ENCODE data around the gene ARPC5L.
"Not testable (repeated sequence)": the region's sequence is repeated elsewhere in the genome, so short reads cannot be mapped to it uniquely, and the experiment has no call there.

Gene ARPC5L

DNA sequence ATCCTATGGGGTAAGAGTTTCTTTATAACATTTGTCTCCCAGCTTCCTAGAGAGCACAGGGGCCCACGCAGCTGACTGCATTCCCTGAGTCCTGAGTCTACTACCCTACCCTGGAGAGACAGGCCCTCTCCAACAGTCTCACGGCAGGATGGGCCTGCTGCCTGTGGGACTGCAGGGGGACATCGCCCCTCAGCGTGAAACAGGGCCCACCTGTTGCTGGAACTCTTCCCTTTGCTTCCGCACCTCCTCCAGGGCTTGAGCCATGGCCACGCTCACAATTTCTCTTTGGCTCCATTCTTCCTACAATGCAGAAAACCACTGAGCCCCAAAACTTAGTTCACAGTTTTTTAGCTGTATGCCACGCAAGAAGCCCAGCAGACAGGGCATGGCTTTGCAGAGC is 28.2 kb downstream of the ARPC5L start:
- peaks cover 7% of the 10 kb centered on the region for H3K27me3 Mint-ChIP-seq
- no peaks in the 10 kb centered on the region for H3K9me3 Mint-ChIP-seq
- H3K4me3 Mint-ChIP-seq: no peak overlapping the region
- peaks cover 9% of the 10 kb centered on the region for H3K4me1 Mint-ChIP-seq
- peaks cover 45% of the 10 kb centered on the region for H3K36me3 Mint-ChIP-seq
- no peak overlapping the region for H3K27ac Mint-ChIP-seq

DNA sequence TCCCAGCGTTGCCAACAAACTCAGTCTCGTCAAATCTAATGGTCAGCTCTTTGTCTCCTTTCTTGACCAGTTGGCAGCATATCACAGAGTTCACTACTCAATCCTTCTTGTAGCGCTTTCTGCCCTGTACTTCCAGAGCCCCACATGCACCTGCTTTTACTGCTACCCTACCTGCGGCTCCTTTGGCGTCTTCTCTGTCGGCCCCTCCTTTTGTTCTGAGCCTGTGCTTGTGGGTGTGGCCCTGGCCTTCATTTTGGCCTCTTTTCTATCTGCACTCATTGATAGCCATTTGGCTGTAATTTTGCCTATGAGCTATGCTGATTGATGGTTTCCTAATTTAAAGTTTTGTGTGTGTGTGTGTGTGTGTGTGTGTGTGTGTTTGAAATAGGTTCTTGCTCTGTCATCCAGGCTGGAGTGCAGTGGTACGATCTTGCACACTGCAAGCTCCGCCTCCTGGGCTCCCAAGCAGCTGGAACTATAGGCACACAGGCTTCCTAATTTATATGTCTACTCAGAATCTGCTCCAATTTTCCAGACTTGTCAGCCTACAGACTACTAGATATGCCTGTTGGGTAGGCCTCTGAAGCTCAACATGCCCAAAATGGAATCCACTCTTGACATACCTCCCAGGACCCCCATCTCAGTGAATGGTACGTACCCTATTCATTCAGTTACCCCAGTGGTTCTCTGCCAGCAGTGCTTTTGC is 32.3 kb downstream of the ARPC5L start:
- Mint-ChIP-seq H3K27ac (no peak overlapping the region), H3K36me3 (peaks cover 29% of the 10 kb centered on the region)

DNA sequence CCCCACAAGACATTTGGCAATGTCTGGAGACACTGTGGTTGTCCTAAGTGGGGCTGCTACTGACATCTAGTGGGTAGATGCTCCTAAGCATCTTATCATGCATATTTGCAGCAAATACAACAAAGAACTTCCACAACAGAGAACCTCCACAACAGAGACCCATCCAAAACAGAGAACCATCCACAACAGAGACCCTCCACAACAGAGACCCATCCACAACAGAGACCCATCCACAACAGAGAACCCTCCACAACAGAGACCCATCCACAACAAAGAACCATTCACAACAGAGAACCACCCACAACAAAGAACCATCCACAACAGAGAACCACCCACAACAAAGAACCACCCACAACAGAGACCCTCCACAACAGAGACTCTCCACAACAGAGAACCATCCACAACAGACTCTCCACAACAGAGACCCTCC is 32.8 kb downstream of the ARPC5L start:
- no peak overlapping the region for H3K4me3 Mint-ChIP-seq
- no peaks in the 10 kb centered on the region for H3K9me3 Mint-ChIP-seq
- peaks cover 7% of the 10 kb centered on the region for H3K27me3 Mint-ChIP-seq
- H3K36me3 Mint-ChIP-seq: peaks cover 27% of the 10 kb centered on the region
- peaks cover 18% of the 10 kb centered on the region for H3K4me1 Mint-ChIP-seq
- H3K27ac Mint-ChIP-seq: no peak overlapping the region

More for the DNA sequence above, 32.3 kb downstream of the ARPC5L start:
- Mint-ChIP-seq H3K27me3 (peaks cover 7% of the 10 kb centered on the region), H3K4me3 (peak overlapping the region; percentile 36), H3K9me3 (no peaks in the 10 kb centered on the region), H3K4me1 (peaks cover 18% of the 10 kb centered on the region)

DNA sequence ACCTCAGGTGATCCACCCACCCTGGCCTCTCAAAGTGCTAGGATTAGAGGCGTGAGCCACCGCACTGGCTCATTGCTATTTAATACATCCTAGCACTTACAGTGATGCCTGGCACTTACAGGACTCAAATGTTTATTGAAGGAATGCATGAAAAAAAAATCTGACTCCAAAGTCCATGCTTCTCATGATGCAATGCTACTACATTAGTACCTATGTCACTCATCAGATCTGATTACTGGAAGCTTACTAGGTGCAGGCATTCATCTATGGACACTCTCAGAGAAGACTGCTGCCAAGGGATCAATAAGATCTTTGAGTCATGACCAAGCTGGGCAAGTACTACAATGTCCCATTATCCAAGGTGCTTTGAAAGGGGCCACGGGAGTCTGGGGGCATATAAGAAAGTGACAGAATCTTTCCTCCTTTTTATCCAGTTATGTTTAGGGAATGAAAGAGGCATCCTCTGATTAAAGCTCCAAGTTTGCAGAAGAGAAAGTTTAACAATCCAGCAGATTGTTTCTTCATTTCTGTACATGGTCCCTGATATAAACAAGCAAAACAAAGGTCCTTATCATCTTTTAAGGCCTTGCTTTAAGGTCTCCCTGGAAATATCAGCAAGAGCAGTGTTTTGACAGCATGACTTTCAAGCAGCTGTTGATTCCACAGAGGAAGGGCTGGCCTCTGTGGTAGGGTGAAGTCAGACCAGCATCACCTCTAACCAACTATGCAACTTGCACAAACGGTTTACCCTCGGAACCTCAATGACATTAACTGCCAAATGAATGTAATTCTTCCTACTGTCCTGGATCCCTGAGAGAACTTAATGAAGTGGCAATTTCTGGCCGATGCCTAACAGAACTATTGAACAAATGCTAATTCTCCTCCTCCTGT is 35.9 kb downstream of the ARPC5L start:
- Mint-ChIP-seq H3K36me3 (peaks cover 18% of the 10 kb centered on the region), H3K9me3 (no peaks in the 10 kb centered on the region), H3K4me1 (peaks cover 18% of the 10 kb centered on the region), H3K4me3 (no peak overlapping the region), H3K27ac (no peak overlapping the region), H3K27me3 (no peaks in the 10 kb centered on the region)

DNA sequence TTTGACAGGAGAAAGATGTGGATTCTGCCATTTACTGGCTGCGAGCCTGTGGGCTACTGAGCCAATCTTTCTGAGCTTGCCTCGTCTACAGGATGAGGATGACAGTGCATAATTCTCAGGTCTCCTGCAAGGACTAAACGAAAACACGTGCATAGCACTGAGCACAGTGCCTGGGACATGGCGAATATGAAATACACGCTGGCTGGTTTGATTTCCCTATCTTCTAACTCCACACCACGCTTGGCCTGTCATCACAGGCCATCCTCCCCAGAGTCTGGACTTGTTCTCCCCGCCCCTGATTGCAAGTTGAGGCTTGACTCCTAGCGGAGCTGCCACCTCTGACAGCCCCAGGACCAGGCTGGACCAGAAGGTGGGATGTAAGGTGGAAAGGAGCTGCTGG is 37.9 kb downstream of the ARPC5L start:
- no peak overlapping the region for H3K4me3 Mint-ChIP-seq
- H3K27ac Mint-ChIP-seq: no peak overlapping the region
- H3K27me3 Mint-ChIP-seq: peaks cover 2% of the 10 kb centered on the region
- peaks cover 11% of the 10 kb centered on the region for H3K4me1 Mint-ChIP-seq
- peaks cover 17% of the 10 kb centered on the region for H3K36me3 Mint-ChIP-seq
- H3K9me3 Mint-ChIP-seq: no peaks in the 10 kb centered on the region

- Mint-ChIP-seq H3K4me1 (no peaks in the 10 kb centered on the region), H3K4me3 (no peak overlapping the region), H3K27me3 (peaks cover 2% of the 10 kb centered on the region), H3K27ac (no peak overlapping the region), H3K36me3 (peaks cover 35% of the 10 kb centered on the region), H3K9me3 (no peaks in the 10 kb centered on the region)
These were observed 45.0 kb downstream of the ARPC5L start for GRCh38 chr9:124906966-124907365.

DNA sequence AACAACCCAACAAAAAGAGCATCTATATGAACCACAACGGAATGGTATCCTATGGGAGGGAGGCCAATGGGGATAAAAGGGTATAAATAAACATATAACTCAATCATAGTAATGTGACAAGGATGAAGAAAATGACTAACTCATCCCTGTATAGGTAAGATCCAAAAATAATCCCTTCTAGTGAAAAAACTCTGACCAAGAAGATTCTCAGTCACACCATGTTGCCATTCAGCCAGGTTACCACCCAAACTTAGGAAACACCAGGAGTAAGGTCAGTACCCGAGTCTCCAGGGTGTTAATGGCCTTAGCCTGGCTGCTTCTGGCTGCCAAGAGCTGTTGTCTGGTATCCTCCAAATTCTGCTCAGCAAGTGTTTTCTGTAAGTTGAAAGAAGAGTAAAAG is 46.2 kb downstream of the ARPC5L start:
- H3K4me1 Mint-ChIP-seq: no peaks in the 10 kb centered on the region
- no peaks in the 10 kb centered on the region for H3K9me3 Mint-ChIP-seq
- H3K27me3 Mint-ChIP-seq: peaks cover 2% of the 10 kb centered on the region
- H3K36me3 Mint-ChIP-seq: peaks cover 40% of the 10 kb centered on the region
- no peak overlapping the region for H3K4me3 Mint-ChIP-seq
- no peak overlapping the region for H3K27ac Mint-ChIP-seq

DNA sequence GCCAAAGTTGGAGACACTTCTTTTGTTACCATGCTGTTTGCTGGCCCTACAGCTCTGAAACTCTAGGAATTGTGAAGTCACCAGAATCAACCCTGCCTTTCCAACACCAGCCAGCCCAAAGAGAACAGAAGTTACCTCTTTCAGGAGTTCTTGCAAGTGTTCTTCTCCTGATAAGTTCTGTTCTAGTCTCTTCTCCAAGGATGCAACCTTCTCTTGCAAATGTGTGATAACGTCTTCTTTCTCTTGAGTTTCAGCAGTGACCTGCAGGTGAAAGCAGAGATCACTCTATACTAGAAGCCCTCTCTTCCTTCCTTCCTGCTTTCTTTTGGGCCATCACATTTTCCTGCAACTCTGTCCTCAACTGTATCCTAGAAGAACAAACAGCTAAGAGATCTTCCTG is 49.8 kb downstream of the ARPC5L start:
- Mint-ChIP-seq H3K27me3 (no peaks in the 10 kb centered on the region), H3K4me1 (no peaks in the 10 kb centered on the region), H3K4me3 (no peak overlapping the region), H3K9me3 (no peaks in the 10 kb centered on the region), H3K36me3 (peaks cover 45% of the 10 kb centered on the region), H3K27ac (no peak overlapping the region)

GRCh38 chr9:124913378-124913777 is 51.4 kb downstream of the ARPC5L start:
- no peaks in the 10 kb centered on the region for H3K9me3 Mint-ChIP-seq
- no peaks in the 10 kb centered on the region for H3K27me3 Mint-ChIP-seq
- H3K4me3 Mint-ChIP-seq: no peak overlapping the region
- no peak overlapping the region for H3K27ac Mint-ChIP-seq
- no peaks in the 10 kb centered on the region for H3K4me1 Mint-ChIP-seq
- H3K36me3 Mint-ChIP-seq: peaks cover 35% of the 10 kb centered on the region

- Mint-ChIP-seq H3K9me3 (no peaks in the 10 kb centered on the region), H3K27ac (no peak overlapping the region), H3K4me1 (no peaks in the 10 kb centered on the region), H3K27me3 (no peaks in the 10 kb centered on the region), H3K4me3 (no peak overlapping the region), H3K36me3 (peaks cover 35% of the 10 kb centered on the region)
These were observed 52.9 kb downstream of the ARPC5L start for GRCh38 chr9:124914753-124915405.

DNA sequence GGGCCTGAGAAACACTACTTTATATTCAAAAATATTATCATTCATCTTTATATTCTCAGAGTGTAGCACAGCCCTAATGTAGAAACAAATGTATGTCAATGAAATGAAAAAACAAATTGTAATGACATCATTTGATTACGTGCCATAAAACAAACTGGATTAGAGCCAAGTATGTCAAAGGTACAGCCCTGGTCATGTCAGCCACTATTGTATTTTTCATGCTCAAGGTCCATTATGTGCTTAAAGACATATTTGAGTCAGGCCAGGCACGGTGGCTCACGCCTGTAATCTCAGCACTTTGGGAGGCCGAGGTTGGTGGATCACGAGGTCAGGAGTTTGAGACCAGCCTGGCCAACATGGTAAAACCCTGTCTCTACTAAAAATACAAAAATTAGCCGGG is 58.5 kb downstream of the ARPC5L start:
- H3K4me3 Mint-ChIP-seq, H3K27me3 Mint-ChIP-seq, H3K4me1 Mint-ChIP-seq, H3K9me3 Mint-ChIP-seq, H3K27ac Mint-ChIP-seq: not testable (repeated sequence)
- H3K36me3 Mint-ChIP-seq: peaks cover 13% of the 10 kb centered on the region

All from activated naive CD4-positive, alpha-beta T cell treated with anti-CD3 and anti-CD28 coated beads, Interleukin-2, amount 50 U/mL, for 24 hours (primary cell).